Stimulated activated CD4-positive, alpha-beta T cell treated with anti-CD3 and anti-CD28 coated beads, Interleukin-12 subunit alpha, Interleukin-12 subunit beta, amount 100 ng/mL, for 4 hours (primary cell): ENCODE data around the gene IL19.
A peak's percentile ranks its signal among the peaks of the same experiment; 100 is the strongest.
"Not testable (repeated sequence)": the region's sequence is repeated elsewhere in the genome, so short reads cannot be mapped to it uniquely, and the experiment has no call there.

ENCODE experiments used
- DNase-seq: peaks from one replicate; pipeline ENCODE4 v3.0.0-alpha.2; 2020

The IL19 gene

GRCh38 chr1:206834711-206835110, 64.1 kb downstream of the IL19 start:
- no peak for DNase-seq

GRCh38 chr1:206835186-206835585, 64.6 kb downstream of the IL19 start:
- no peak for DNase-seq

GRCh38 chr1:206836111-206836510, 65.5 kb downstream of the IL19 start:
- DNase-seq = no peak

- no peak for DNase-seq
These were observed 68.5 kb downstream of the IL19 start for GRCh38 chr1:206839006-206839560.

GRCh38 chr1:206839857-206840256, 69.3 kb downstream of the IL19 start:
- DNase-seq = no peak

GRCh38 chr1:206841609-206842323, 71.2 kb downstream of the IL19 start:
- no peak for DNase-seq

GRCh38 chr1:206842854-206843253, 72.3 kb downstream of the IL19 start:
- no peak for DNase-seq

GRCh38 chr1:206843626-206844025, 73.1 kb downstream of the IL19 start:
- no peak for DNase-seq

- DNase-seq = no peak
These were observed 75.9 kb downstream of the IL19 start for GRCh38 chr1:206846487-206846886.

GRCh38 chr1:206847337-206847834, 76.8 kb downstream of the IL19 start:
- DNase-seq = no peak

- no peak for DNase-seq
These were observed 77.4 kb downstream of the IL19 start for GRCh38 chr1:206847946-206848345.

GRCh38 chr1:206850401-206850800, 79.8 kb downstream of the IL19 start:
- DNase-seq = no peak

- DNase-seq = no peak
These were observed 80.9 kb downstream of the IL19 start for GRCh38 chr1:206851341-206852010.

- DNase-seq = not testable (repeated sequence)
These were observed 82.1 kb downstream of the IL19 start for GRCh38 chr1:206852662-206853061.

- not testable (repeated sequence) for DNase-seq
These were observed 83.1 kb downstream of the IL19 start for GRCh38 chr1:206853696-206854095.

- DNase-seq = no peak
These were observed 84.0 kb downstream of the IL19 start for GRCh38 chr1:206854401-206855129.

GRCh38 chr1:206855859-206856258, 85.3 kb downstream of the IL19 start:
- no peak for DNase-seq

GRCh38 chr1:206856674-206857464, 86.3 kb downstream of the IL19 start:
- DNase-seq = no peak

- no peak for DNase-seq
These were observed 88.5 kb downstream of the IL19 start for GRCh38 chr1:206859082-206859521.

- no peak for DNase-seq
These were observed 89.6 kb downstream of the IL19 start for GRCh38 chr1:206860165-206860564.

GRCh38 chr1:206863266-206863665, 92.7 kb downstream of the IL19 start:
- no peak for DNase-seq

- DNase-seq = peak; percentile 87
These were observed 94.5 kb downstream of the IL19 start, which contains the start of gene IL20 for GRCh38 chr1:206864939-206865671. Gene IL20 (plus strand): TSS chr1:206865623. CDS start chr1:206865853, 230 bp downstream.
